HG03575 (cell line): Measurements from ENCODE around the gene GSTP1.
A peak's percentile ranks its signal among the peaks of the same experiment; 100 is the strongest.
"Not testable (repeated sequence)": the region's sequence is repeated elsewhere in the genome, so short reads cannot be mapped to it uniquely, and the experiment has no call there.

Experiments used
- ATAC-seq: cut with Tn5 transposase; IDR thresholded peaks from one replicate; pipeline ENCODE4 v1.9.1; 2021; ENCODE audit not compliant: unreplicated experiment, insufficient number of reproducible peaks, low FRiP score; ENCODE audit errors: extremely low read depth

The GSTP1 gene

GRCh38 chr11:67561971-67562619 lies 21.5 kb upstream of the GSTP1 start:
- no peak for ATAC-seq

GRCh38 chr11:67562963-67563704 lies 20.5 kb upstream of the GSTP1 start:
- ATAC-seq = no peak

GRCh38 chr11:67563705-67564114 lies 19.9 kb upstream of the GSTP1 start:
- not testable (repeated sequence) for ATAC-seq

GRCh38 chr11:67564230-67564629 lies 19.4 kb upstream of the GSTP1 start:
- no peak for ATAC-seq

- ATAC-seq = no peak
Observed at GRCh38 chr11:67571443-67571842, 12.2 kb upstream of the GSTP1 start.

GRCh38 chr11:67572305-67572704 lies 11.3 kb upstream of the GSTP1 start:
- ATAC-seq = no peak

GRCh38 chr11:67572747-67573419 lies 10.7 kb upstream of the GSTP1 start:
- ATAC-seq = no peak

- ATAC-seq = no peak
Observed at GRCh38 chr11:67574938-67575337, 8.7 kb upstream of the GSTP1 start.

- ATAC-seq = no peak
Observed at GRCh38 chr11:67576735-67577475, 6.7 kb upstream of the GSTP1 start.

- no peak for ATAC-seq
Observed at GRCh38 chr11:67577951-67578350, 5.7 kb upstream of the GSTP1 start.

- ATAC-seq = no peak
Observed at GRCh38 chr11:67581469-67581868, 2.1 kb upstream of the GSTP1 start.

- ATAC-seq = no peak
Observed at GRCh38 chr11:67582011-67582410, 1.6 kb upstream of the GSTP1 start.

GRCh38 chr11:67584205-67584880 lies 731 bp downstream of the GSTP1 start:
- ATAC-seq = no peak

GRCh38 chr11:67584881-67585873 lies 1.6 kb downstream of the GSTP1 start:
- ATAC-seq = no peak

GRCh38 chr11:67585911-67586310 lies 2.3 kb downstream of the GSTP1 start:
- ATAC-seq = no peak

- no peak for ATAC-seq
Observed at GRCh38 chr11:67586568-67587250, 3.1 kb downstream of the GSTP1 start.

GRCh38 chr11:67588136-67588503 lies 4.5 kb downstream of the GSTP1 start:
- peak; percentile 11 for ATAC-seq
